GM19035 (cell line): ENCODE data around the gene NADSYN1.
"Not testable (repeated sequence)": the region's sequence is repeated elsewhere in the genome, so short reads cannot be mapped to it uniquely, and the experiment has no call there.

Experiments used
- ATAC-seq: cut with Tn5 transposase; IDR thresholded peaks from one replicate; pipeline ENCODE4 v1.9.1; 2021; ENCODE audit not compliant: unreplicated experiment

The NADSYN1 gene

GRCh38 chr11:71453037-71453917, at the start of gene NADSYN1:
Gene NADSYN1 (plus strand): TSS chr11:71453203. CDS start chr11:71453297, 94 bp downstream.
- ATAC-seq = peak; percentile 60

DNA sequence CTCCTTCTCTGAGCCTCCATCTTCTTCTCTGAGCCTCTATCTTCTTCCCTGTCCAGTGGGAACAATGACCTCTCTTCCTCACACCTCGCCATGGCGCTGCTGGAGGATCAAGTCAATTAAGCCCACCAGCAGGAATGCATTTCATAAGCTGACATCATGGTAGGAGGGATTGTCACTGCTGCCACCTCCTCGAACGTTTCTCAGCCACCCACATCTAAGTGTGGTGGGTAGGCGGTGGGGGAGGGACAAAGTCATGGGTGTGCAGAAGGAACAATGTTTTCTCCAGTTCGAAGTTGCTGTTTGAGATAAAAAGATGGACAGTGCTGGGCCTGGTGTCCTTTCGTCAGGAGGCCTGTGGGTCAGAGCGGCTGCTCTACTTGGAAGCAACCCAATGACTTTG, 48.8 kb upstream of the NADSYN1 start:
- ATAC-seq = no peak

DNA sequence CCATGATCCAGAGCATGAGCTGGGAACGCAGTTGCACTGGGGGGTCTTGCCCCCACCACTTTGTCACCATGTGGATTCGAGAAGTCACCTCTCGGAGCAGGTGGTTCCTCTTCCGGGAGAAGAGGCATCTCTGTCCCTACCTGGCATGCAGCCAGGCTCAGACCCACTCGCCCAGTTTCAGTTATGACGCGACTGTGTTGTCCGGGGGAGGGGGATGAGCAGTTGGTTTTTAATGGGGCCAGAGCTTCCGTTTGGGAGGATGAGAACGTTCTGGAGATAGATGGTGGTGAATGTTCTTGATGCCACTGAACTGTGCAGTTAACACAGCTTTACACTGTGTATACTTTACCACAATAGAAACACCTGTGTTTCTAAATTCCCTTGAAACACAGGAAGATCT, 46.3 kb upstream of the NADSYN1 start:
- ATAC-seq = no peak

DNA sequence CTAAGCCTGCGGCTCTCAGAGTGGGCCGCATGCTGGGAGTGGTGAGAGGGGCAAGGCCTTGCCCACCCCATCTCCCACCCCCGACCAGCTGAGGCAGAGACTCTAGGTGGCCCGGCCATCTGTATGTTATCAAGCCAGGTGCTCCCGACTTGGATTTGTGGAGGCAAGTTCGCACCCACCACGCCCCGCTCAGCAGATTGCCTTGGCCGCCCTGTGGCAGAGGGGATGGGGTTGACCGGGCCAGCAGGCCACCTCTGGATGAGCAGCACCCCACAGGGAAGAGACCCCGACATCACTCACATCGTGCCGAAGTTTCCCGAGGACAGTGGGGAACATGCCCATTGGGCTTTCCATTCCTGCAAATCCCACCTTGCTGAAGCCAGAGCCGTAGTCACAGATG, 45.6 kb upstream of the NADSYN1 start:
- no peak for ATAC-seq

DNA sequence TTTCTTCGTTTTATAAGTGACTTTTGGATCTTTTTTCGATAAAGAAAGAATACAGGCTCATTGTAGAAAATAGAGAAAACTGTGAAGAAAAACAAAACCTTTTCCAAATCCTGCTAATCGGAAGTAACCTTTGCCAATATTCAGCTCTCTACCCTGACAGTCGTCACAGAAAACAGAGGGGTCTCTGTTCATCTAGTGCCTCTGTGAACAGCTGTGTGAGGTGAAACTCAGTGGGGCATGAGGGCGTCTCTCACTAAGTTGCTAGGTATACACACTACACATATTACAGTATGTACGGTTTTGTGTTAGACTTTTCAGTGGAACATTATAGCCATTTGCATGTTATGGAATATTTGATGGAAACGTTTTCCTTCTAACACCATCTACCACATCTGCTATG, 44.2 kb upstream of the NADSYN1 start:
- ATAC-seq = no peak

GRCh38 chr11:71410363-71410966, 42.5 kb upstream of the NADSYN1 start:
- ATAC-seq = no peak

DNA sequence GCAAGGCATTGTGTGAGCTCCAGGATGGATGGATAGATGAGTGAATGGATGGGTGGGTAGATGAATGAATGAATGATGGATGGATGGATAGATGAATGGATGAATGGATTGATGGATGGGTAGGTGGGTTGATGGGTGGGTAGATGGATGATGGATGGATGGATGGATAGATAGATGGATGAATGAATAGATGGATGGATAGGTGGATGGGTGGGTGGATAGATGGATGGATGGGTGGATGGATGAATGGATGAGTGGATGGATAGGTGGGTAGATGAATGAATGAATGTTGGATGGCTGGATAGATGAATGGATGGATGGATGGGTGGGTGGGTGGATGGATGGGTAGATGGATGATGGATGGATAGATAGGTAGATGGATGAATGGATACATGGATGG, 38.4 kb upstream of the NADSYN1 start:
- no peak for ATAC-seq

DNA sequence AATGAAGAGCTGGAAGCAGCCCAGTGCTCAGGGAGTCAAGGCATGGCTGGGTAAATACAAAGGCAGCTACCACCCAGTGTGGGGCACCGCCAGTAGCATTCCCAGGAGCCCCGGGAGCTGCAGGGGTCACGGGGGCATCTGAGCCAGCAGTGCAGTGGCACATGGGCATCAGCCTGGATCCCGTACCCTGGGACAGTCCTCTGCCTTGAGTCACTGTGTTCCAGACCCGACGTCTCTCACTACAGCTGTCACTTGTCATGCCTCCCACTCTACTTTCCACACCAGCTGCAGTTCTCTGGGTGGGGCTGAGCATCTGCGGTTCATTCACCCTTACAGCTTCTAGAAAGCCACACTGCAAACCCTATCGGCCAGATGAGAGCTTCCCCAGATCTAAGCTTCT, 34.4 kb upstream of the NADSYN1 start:
- ATAC-seq = no peak

GRCh38 chr11:71420455-71421241, 32.4 kb upstream of the NADSYN1 start:
- ATAC-seq = no peak

- ATAC-seq = no peak
Measured at GRCh38 chr11:71421392-71421950, 31.5 kb upstream of the NADSYN1 start.

GRCh38 chr11:71422318-71422717, 30.7 kb upstream of the NADSYN1 start:
- not testable (repeated sequence) for ATAC-seq

DNA sequence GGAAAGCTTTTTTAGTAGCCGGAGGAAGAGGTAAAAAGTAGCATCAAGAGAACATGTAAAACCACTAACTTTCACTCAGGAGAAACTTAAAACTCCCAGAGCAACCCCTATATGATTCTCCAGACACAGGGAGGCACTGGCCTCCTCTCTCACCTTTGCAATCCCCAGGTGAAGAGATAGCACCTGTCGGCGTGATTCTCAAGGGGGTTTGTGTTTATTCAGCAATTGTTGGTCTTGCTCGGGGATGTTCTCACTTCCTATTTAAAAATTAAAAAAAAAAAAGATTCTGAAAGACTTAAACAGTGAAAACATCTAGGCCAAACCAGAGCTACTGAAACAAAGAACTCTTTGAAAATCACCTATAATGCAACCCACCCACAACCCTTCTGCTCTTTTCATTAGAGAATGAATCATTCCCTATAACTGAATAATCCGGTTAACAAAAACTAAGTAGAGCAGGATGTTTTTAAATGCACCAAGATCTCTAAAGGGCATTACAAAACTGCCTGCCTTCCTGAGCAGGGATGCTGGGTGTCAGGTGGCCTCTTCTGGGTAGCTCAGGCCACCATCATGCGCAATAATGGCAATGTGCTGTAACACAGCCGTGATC, 29.7 kb upstream of the NADSYN1 start:
- ATAC-seq = no peak

GRCh38 chr11:71425409-71425808, 27.6 kb upstream of the NADSYN1 start:
- no peak for ATAC-seq

DNA sequence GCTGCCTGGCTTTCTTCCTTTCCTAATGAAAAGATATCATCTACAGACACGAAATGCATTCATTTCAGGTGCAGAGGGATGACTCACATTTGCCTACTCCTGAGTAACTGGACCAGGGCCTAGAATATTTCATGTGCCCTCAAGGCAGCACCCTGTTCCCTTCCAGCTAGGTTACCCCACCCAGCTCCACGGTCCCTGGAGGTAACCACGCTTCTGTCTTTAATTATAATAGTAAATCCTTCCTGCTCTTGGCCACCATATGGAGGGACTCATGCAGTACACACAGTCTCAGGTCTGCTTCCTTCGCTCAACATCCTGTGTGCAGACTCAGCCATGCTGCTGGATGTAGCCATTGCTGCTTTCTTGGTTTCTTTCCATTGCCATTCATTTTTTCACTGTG, 27.1 kb upstream of the NADSYN1 start:
- ATAC-seq = no peak

DNA sequence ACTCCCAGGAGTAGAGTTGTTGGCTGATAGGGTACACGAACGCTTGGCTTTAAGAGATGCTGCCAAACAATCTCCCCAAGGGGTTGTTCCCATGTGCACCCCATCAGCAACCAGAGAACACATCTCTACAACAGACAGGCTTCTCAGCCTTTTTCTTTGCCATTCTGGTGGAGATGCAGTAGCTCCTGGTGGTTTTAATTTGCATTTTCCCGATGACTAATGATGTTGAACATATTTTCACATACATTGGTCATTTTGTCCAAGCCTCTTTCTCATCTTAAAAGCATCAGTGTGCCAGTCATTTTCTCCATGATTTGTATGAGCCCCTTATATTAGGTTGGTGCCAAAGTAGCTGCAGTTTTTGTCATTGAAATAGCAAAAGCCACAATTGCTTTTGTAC, 26.6 kb upstream of the NADSYN1 start:
- no peak for ATAC-seq

DNA sequence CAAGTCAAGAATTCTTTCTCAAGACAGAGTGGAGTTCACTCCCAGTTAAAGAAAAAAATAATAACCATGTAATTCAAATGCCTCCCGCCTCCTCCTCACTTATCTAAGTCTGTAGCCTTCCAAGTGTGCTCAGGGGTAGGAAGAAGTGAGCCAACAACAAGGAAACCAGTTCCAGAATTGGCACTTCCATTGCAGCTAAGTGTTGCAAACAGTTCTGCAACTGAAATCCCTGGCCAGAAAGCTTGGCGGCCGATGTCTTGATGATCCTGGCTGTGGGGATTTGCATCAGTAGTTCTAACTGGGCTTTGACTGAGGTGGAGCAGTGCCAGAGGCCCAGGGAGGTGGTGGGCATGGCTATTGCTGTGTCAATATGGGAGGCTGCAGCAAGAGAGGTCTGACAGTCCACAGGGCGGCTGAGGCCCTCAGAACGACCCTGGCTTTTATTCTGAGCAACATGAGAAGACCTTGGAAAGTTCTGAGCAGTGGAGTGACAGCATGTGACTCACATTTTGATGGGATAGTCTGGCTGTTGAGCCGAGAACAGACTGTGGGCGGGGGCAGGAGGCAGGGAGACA, 24.1 kb upstream of the NADSYN1 start:
- ATAC-seq = no peak

GRCh38 chr11:71429701-71430100, 23.3 kb upstream of the NADSYN1 start:
- ATAC-seq = no peak

DNA sequence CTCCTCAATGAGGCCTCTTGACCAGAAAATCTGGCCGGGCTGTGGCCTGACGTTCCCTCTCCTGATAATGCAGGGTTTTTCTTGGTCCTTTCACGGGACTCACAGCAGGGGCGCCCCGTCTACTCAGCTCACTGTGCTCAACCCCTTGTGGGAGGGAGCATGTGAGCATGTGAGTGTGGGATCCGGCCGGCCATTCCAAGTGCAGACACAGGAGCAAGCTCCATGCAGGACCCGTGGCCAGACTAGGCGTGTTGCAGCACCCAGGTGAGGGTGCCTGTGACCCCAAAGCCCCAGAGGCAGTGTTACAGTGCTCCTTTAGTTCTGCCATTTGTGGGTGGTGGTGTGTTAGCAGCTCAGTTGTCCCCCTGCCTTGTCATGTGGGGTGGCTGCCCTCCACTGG, 22.8 kb upstream of the NADSYN1 start:
- ATAC-seq = no peak

GRCh38 chr11:71431271-71431670, 21.7 kb upstream of the NADSYN1 start:
- ATAC-seq = no peak

- no peak for ATAC-seq
Measured at GRCh38 chr11:71432761-71433647, 20.0 kb upstream of the NADSYN1 start.
